HG03064 (cell line): Measurements from ENCODE around the gene CGB8.
"Not testable (repeated sequence)": the region's sequence is repeated elsewhere in the genome, so short reads cannot be mapped to it uniquely, and the experiment has no call there.

Experiments
- ATAC-seq: cut with Tn5 transposase; IDR thresholded peaks from one replicate; pipeline ENCODE4 v1.9.1; 2021; ENCODE audit warnings: low read depth; ENCODE audit not compliant: unreplicated experiment

Gene CGB8

DNA sequence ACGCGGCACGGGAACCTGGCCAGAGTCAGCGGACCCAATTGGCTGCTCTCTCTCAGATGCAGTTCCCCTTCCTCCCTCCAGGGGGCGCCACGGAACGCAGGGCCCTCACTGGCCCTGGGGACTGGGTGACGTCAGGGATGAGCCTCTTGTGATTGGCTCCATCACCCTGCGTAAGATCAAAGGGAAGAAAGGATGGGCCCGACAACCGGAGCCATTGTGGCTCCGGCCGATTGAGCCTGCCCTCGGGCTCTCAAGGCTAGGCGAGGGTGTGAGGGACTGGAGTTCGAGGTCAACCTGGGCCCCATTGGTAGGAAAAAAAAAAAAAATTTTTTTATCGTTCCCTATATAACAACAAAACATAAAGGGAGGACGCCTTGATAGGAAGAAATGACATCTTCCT, 12.1 kb downstream of the CGB8 start, which contains the start of gene CGB1:
CGB1 (minus strand) TSS at position 81 of the 400 bp plus-strand sequence. CDS start 184 bp downstream, outside the sequence.
- not testable (repeated sequence) for ATAC-seq

DNA sequence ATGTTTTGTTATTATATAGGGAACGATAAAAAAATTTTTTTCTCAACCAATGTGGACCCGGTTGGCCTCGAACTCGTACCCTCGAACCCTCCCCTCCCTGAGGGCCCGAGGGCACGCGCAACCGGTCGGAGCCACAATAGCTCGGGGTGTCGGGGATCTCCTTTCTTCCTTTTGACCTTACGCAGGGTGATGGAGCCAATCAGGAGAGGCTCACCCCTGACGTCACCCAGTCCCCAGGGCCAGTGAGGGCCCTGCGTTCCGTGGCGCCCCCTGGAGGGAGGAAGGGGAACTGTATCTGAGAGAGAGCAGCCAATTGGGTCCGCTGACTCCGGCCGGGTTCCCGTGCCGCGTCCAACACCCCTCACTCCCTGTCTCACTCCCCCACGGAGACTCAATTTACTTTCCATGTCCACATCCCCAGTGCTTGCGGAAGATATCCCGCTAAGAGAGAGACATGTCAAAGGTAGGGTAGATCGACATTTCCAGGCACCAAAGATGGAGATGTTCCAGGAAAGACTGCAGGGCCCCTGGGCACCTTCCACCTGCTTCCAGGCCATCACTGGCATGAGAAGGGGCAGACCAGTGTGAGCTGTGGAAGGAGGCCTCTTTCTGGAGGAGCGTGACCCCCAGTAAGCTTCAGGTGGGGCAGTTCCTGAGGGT, 17.1 kb downstream of the CGB8 start, which contains the start of gene CGB2:
CGB2 (plus strand) TSS at position 249 of the 660 bp plus-strand sequence; CDS start at position 455, 206 bp downstream.
- not testable (repeated sequence) for ATAC-seq

DNA sequence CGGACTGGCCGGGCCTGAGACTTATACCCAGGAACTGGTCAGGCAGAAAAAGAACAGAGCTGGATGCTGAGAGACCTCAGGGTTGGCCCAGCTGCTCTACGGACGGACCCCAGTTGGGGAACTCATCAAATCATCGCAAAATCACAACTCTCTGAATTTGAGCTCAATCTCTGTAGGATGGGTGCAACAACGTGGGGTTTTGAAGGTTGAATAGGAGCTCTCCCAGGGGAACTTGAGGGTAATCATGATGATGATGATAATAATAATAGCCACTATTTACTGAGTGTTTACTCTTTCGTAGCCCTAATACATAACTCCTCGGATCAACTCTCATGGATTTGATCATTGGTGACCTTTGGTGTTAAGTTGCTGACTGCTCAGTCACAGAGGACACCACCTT, 18.6 kb downstream of the CGB8 start:
- not testable (repeated sequence) for ATAC-seq

DNA sequence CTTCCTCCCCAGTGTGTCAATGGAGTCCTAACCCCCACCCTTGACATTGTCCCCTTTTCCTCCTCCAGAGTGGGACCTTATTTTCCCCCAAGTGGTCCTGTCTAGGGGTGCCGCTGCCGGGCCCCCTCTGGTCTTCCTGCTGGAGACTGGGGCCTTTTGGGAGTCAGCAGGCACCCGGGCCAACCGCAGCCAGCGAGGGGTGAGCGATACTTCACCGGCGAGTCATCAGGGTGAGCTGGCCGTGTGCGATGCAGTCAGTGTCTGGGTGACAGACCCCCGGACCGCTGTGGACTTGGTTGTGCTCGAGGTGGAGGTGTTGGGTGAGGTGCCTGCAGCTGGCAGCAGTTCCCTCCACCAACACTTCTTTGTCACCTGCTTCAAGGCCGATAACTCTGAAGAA, 19.2 kb downstream of the CGB8 start:
- ATAC-seq, result not testable (repeated sequence)

DNA sequence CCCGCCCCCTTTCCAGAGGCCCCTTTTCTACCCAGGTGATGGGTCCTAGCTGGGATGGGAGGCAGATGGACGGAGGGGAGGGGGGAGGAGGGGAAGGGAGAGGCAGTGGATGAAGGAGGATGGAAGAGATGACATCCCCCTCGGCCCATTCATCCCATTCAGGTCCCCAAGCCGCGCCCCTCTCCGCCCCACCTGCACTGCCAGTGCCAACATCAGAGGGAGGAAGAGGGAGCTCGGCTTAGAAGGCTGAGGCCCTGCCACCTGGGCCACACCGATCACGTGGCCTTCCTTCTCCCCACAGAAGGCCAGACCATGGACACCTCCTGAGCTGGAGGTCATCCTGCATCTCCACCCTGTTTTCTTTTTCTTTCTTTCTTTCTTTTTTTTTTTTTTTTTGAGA, 20.2 kb downstream of the CGB8 start:
- not testable (repeated sequence) for ATAC-seq

DNA sequence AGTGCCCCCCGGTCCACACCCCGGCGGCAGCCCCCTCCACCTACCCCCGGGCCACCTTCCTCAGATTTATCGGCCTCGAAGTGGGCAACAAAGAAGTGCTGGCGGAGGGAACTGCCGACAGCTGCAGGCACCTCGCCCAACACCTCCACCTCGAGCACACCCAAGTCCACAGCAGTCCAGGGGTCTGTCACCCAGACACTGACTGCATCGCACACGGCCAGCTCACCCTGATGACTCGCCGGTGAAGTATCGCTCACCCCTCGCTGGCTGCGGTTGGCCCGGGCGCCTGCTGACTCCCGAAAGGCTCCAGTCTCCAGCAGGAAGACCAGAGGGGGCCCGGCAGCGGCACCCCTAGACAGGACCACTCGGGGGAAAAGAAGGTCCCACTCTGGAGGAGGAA, 23.3 kb downstream of the CGB8 start:
- ATAC-seq, result not testable (repeated sequence)

DNA sequence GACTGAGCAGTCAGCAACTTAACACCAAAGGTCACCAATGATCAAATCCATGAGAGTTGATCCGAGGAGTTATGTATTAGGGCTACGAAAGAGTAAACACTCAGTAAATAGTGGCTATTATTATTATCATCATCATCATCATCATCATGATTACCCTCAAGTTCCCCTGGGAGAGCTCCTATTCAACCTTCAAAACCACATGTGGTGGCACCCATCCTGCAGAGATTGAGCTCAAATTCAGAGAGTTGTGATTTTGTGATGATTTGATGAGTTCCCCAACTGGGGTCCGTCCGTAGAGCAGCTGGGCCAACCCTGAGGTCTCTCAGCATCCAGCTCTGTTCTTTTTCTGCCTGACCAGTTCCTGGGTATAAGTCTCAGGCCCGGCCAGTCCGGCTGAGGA, 23.8 kb downstream of the CGB8 start:
- not testable (repeated sequence) for ATAC-seq

DNA sequence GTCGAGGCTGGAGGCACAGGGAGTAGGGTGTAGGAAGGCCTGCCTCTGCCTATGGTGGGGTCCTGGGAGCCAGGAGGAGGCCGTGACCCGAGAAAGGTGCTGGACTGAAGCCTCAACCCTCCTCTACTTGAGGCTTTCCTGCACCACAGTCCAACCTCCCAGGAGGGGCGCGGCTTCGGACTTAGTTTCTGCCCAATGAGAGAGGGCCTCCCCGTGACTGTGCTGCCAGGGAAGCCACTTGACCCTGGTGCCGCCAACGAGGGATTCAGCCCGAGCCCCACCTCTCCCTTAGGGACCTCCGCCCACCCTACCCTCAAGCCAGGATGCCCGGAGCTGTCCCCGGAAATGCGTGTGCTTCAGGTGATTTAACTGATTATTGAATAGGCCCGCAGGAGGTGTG, 24.7 kb downstream of the CGB8 start, which contains the start of gene CGB3:
CGB3 (minus strand) TSS at position 101 of the 400 bp plus-strand sequence. CDS start 362 bp downstream, outside the sequence.
- ATAC-seq, result not testable (repeated sequence)

DNA sequence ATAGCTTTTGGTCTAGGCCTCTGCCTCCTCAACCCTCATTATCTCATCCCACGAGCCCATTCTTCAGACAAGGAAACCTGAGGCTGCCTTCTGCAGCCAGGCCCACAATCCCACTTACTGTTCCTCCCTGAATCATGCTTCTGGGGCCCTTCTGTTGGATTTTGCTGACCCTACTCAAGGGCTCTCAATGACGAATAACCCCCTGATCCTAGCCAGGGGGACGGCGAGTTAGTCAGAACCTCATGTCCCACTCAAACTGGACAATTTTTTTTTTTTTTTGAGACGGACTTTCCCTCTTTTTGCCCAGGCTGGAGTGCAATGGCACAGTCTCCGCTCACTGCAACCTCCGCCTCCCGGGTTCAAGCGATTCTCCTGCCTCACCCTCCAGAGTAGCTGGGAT, 26.8 kb downstream of the CGB8 start:
- no peak for ATAC-seq

DNA sequence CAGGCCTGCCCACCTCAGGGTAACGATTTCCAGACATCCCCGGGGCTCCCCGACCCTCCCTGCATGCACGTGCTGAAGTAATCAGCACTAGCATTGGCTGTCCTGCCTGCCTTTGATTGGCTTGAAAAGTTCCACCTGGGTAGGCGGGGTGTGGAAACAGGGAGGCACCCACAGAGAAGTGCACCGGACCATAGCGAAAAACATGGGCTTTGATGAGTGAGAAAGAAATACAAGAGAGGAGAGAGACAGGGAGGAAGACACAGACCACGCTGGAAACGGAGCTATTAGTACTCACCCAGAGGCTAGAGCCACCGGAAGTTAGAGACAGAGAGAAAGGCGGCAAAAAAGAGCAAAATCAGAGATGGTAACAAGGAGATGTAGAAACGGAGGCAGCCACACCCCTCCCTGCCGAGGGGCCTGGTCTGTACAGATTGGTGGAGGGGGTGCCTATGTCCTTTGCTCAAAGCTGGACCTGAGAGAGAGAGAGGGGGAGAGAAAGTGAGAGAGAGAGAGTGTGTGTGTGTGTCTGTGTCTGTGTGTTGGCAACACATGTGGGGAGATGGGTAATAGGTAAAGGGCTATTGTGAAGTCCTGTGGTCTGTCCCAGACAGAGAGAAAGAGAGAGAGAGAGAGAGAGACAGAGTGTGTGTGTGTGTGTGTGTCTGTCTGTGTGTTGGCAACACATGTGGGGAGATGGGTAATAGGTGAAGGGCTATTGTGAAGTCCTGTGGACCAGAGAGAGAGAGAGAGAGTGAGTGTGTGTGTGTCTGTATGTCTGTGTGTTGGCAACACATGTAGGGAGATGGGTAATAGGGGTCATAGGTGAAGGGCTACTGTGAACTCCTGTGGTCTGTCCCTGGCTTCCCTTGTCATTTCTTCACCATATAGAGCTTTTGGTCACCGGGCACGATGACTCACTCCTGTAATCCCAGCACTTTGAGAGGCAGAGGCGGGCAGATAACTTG, 27.7 kb downstream of the CGB8 start:
- ATAC-seq, result no peak

DNA sequence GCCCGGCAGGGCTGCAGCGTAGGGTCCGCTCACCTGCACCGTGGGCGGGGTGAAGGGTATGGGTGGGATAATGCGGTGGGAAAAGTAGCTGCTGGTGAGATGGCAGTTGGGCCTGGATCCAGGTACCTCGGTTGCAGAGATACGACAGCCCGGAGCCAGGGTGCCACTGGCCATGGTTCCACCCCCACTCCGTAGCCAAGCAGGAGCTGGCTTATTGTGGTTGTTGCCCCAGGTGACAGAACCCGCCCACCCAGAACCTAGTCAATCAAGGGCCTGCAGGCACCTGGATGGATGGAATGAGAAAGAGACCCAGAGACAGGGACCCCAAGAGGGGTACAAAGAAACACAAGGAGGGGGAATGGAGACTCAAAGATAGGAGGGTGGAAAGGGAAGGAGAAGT, 28.6 kb downstream of the CGB8 start:
- no peak for ATAC-seq

DNA sequence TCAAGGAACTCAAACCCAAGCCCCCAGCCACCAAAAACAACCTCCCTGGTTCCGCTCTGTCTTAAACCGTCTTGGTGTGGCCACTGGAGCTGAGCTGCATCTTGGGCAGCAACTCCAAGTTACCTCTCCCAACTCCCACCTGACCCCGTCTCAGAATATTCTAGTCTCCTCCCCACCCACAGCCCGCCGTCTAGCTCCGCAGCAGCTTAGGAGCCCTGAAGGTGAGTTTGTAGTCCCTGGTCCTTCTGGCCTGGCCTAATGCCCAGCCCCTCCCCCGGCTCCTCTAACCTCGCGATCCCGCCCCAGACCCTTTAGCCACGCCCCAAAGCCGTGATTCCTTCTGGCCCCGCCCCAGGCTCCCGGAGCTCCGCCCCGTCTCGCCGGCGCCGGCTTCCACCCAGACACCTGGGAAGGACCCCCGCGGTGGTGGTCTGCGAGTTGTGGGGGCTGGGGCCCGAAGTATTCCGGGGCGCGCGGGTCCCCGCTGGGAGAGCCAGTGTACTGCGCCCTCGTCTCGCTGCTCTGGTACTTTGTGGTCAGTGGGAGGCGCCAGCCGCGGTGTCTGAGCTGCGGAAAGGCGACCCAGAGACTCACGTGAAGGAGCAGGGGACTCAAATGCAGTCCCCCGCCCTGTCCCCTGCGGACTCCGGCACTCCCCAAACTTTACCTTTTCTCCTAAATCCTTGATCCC, 29.5 kb downstream of the CGB8 start:
- ATAC-seq, result no peak

DNA sequence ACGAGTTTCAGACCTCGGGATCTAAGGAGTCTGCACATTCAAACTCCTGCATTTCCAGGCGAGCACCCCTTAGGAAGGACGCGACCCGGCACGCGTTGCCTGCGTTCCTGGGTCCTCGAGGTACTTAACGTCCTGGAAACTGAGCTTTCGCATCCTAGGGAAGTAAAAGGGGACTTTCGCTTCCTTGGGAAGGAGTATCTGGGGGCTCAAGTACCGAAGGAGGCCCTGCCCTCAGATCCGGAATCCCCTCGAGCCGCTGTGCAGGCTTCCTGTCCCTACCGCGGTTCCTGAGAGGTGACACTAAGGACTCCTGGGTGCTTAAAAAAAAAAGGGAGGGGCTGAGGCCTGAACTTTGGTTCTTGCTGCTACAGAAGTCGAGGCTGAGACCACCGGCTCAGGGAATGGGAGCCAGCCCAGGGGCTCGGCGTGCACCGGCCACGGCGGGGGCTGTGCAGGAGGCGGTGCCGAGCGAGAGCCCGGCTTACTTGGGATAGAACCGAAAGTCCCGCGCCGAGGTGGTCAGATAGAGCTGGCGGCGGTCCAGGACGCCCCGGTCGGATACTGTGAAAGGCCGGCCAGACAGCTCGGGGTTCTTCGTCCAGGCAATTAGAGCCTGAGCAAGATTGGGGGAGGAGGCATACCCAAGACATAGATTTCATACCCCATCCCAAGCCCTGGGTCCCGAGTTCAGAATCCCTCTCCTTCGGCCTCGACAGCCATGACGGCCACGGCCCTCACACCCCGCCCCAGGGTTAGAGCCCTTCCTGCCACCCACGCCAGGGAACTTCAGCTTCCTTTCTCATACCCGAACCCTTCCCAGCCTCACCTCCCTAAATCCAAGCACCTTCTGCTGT, 30.3 kb downstream of the CGB8 start:
- not testable (repeated sequence) for ATAC-seq

DNA sequence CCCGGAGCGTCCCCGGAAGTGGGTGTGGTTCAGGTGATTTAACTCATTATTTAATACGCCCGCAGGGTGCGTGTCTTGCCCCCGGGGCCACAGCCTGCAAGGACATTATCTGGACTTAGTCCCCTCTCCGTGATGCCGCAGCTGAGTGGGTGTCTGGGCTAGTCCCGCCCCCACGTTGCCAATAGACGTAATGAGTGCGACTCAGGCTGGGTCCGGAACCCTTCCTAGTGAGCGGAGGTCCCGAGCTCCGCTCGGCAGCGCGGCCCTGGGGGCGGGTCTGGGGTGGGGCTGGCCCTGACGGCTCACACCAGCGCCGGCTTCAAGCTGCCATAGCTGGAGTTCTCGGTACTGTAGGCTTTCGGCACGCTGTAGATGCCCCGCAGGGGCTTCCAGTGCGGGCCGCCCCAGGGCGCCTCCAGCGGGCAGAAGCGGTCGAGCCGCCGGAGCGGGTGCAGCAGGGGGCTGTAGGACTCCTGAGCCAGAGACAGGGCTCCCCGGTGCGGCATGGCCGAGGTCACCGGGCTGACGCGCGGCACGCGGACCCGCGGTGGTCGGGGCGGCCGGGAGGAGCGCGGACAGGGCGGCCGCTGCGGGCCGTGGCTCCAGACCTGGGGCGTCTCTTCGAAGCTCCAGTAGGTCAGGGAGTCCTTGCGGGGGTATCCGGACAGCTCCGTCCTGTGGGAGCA, 31.1 kb downstream of the CGB8 start:
- no peak for ATAC-seq

DNA sequence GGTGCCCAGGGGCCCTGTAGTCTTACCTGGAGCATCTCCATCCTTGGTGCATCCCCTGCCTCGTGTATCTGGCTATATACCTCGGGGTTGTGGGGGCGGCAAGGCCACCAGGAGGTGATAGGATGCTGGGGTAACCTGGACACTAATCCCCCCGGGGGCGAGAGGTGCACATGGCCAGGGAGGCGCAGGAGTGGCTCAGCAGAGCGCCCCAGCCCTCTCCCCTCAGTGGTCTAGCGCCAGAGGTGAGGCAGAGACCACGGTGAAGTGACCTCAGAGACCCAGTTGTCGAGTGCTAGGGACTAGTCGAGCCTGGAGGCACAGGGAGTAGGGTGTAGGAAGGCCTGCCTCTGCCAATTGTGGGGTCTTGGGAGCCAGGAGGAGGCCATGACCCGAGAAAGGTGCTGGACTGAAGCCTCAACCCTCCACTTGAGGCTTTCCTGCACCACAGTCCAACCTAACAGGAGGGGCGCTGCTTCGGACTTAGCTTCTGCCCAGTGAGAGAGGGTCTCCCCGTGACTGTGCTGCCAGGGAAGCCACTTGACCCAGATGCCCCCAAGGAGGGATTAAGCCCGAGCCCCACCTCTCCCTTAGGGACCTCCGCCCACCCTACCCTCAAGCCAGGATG, 31.8 kb downstream of the CGB8 start, which contains the start of gene LHB:
LHB (minus strand) TSS at position 51 of the 625 bp plus-strand sequence; CDS start at position 41, 10 bp downstream.
- ATAC-seq, result no peak

DNA sequence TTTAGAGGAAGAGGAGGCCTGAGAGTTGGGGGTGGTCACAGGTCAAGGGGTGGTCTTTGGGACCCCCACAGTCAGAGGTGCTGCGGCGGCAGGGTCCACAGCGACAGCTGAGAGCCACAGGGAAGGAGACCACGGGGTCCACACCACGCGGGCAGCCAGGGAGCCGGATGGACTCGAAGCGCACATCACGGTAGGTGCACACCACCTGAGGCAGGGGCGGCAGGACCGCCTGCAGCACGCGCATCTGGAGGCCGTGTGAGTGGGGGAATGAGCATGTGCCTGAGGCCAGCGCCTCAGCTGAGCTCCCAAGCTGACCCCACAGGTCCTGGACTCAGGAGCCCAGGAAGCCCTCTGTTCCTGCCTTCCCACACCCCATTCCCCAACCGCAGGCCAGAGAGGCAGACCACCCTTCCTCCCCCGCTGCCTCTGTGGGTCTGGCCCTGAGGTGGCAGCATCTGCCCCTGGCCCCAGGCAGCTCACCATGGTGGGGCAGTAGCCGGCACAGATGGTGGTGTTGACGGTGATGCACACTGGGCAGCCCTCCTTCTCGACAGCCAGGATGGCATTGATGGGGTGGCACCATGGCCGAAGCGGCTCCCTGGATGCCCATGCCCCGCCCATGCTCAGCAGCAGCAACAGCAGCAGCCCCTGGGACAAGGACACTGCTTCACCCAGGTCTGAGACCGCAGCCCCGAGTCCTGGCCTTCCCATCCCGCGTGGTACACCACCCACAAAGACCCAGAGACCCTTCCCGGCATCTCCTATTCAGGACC, 32.7 kb downstream of the CGB8 start:
- ATAC-seq, result no peak

DNA sequence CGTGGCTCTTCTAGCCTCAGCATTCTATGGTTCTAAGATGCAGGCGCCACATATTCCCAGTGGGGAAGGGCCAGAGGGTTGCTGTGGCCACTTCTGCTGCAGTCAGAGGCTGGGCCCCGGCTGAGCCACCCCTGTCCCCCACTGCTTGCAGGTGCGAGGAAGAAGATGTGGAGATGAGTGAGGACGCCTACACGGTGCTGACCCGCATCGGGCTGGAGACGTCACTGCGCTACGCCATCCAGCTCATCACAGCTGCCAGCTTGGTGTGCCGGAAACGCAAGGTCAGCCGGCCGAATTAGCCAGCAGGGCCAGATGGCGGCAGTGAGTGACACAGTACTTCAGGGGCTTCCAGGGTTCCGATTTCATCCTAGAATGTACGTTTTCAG, 34.0 kb downstream of the CGB8 start:
- ATAC-seq, result no peak
